GM12873 (cell line): ENCODE measurements around the gene SNX3.

Experiments
- CTCF ChIP-seq: IDR thresholded peaks from 2 replicates; pipeline ENCODE4 v1.5.1; 2012; ENCODE audit warnings: low read depth, mild to moderate bottlenecking, moderate library complexity, low read length, control low read depth; ENCODE audit not compliant: insufficient read depth; ENCODE audit errors: missing control alignments

SNX3 gene

GRCh38 chr6:108200186-108200585, 60.7 kb downstream of the SNX3 start:
- no peak for TF ChIP-seq CTCF

GRCh38 chr6:108198761-108199498, 61.9 kb downstream of the SNX3 start:
- TF ChIP-seq CTCF: no peak

DNA sequence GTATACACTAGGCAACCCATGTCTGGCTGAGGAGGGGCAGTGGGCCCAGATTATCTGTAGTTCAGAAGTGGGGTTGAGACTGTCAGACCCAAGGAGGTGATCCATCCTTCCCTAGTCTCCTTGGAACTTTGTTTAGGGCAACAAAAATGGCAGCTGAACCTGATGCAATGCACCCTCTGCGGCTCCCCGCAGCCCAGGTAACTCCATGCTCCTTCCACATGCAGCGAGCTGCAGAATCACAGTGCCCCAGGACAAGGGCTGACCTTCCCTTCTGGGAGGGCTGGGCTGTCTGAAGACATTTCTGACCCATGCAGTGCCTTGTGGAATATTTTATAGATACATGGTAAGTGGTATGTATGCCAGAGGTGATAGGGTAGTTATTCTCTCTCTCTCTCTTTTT, 65.6 kb downstream of the SNX3 start:
- TF ChIP-seq CTCF: no peak

DNA sequence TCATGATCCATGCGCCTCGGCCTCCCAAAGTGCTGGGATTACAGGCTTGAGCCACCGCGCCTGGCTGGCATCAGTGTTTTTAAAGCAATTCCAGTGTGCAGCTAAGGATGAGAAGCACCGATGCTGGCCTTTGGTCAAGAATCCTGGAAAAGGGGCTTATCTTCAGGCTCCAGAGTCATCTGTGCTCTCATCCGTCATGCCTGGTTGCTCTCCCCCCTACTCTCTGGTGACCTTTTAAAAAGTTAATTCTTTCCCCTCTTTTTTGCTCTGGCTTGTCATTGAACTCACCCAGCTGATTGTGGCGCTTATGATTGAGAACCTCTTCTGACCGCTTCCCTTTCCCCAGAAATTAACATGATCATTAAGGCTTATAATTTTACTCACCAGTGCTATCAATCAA, 66.3 kb downstream of the SNX3 start:
- no peak for TF ChIP-seq CTCF

- TF ChIP-seq CTCF: no peak
These were observed 67.0 kb downstream of the SNX3 start for GRCh38 chr6:108193835-108194234.

DNA sequence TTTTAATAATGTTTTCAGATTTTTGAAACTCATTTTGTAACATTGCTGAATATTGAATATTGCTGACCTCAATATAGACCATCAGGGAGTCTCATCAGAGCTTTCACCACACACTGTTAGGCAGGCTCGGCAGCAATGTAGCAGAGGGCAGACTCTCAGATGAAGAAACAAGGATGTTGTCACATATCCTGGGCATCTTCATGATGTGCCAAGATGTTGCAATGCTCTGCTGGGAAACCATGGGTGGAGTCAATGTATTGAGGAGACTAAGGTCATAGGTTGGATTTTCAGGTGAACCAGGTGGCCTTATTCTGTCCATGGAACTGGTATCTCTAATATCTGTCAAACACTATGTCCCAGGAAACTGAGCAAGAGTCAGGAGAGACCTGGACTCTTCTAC, 67.7 kb downstream of the SNX3 start:
- TF ChIP-seq CTCF: no peak

DNA sequence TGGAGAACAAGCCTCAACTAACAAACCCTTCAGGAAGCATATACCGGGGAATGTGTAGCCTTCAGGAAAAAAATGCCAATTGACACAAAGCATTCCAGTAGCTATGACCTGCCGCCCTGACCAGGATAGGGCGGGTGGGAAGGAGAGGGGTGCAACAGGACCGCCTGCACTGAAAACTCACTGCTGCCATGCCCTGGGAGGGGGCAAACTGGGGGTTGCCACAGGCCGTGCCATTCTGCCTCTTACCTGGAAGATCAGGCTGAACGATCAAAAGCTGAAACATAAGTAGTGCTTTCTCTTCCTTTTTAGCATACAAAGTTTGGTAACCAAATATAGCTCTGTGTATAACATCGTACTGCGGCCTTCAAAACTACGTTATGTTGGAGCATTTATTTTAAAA, 73.3 kb downstream of the SNX3 start:
- TF ChIP-seq CTCF: no peak

DNA sequence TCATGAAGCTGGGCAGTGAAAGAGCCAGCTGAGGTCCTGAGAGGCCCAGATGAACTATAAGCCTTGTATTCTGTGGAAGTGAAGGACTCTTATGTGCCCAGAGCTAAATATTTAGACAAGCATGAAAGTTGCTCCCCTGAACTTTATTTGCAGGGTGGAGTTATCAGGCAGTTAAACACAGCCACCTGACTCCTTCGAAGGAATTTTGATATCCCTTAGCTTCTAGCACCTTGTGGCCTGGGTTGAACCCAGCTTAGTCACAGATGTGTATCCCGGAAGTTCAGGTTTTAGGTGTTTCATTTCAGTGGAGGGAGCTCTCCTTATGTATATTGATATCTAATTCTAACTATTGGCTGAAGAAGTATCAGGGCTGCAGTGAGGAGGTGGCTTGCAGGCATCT, 74.6 kb downstream of the SNX3 start:
- TF ChIP-seq CTCF: no peak
